ENCODE data around the gene CELF2.

DNA sequence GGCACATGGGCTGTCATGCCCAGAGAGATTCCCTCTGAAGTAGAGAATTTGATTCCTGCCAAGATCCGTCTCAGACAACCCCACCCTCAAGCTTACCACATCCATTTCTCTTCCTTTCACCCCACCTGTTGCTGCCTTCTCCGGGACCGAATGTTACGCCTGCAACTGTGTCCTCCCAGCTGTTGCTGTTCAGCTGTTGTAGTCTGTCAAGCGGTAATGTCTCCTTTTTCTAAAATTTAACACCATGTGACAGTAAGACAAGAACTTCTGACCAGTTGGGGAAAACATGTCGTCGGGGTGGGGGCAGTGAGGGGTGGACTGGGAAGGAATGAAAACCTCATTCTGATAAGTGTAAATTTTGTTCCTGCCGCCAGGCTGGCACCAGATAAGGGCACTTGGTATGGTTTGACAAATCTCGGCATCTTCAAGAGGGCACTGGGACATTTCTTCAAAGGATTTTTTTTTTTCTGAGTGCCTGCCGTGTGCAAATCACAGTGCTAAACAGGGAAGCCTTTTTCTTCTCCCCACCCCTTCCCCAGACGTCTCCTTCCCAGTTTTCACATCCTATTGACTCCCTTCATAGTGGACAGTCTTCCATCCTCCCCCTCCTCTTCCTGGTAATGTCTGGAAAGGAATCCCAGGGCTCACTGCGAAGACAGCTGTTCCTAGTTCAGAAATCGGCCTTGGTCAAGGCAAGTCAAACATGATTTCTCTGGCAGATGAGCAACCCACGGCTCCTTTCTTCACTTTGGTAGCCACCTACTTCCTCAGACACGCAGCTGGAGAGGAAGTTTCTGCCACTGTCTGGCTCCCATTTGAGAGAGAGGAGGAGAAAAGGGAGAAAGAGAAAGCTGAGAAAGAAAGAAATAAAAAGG is 5.0 kb upstream of the CELF2 start:
- TF ChIP-seq EP300 (IDR thresholded peaks at IDR 0.05; ENCODE audit: low read depth) (no peak), POLR2A (IDR thresholded peaks at IDR 0.05) (no peak), POLR2AphosphoS5 (IDR thresholded peaks at IDR 0.05) (no peak)
- TF ChIP-seq, protein P1, sequence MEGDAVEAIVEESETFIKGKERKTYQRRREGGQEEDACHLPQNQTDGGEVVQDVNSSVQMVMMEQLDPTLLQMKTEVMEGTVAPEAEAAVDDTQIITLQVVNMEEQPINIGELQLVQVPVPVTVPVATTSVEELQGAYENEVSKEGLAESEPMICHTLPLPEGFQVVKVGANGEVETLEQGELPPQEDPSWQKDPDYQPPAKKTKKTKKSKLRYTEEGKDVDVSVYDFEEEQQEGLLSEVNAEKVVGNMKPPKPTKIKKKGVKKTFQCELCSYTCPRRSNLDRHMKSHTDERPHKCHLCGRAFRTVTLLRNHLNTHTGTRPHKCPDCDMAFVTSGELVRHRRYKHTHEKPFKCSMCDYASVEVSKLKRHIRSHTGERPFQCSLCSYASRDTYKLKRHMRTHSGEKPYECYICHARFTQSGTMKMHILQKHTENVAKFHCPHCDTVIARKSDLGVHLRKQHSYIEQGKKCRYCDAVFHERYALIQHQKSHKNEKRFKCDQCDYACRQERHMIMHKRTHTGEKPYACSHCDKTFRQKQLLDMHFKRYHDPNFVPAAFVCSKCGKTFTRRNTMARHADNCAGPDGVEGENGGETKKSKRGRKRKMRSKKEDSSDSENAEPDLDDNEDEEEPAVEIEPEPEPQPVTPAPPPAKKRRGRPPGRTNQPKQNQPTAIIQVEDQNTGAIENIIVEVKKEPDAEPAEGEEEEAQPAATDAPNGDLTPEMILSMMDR (IDR thresholded peaks at IDR 0.05) = no peak
